Muscle of leg (tissue), 11 donors: ENCODE data around the gene PTGES3L. TPM values are rescaled to one million over a fixed set of nuclear protein-coding genes. Genes with fewer than 3 reads are reported as not detected.
"Not testable (repeated sequence)": the region's sequence is repeated elsewhere in the genome, so short reads cannot be mapped to it uniquely, and the experiment has no call there.

ENCODE experiments used
- DNase-seq: peaks from one replicate; pipeline ENCODE4 v3.0.0; 2013
- H3K27ac ChIP-seq: one replicate; pipeline ENCODE4 v1.5.1; 2013; ENCODE audit warnings: mild to moderate bottlenecking, low read length, control low read depth
- H3K27me3 ChIP-seq: one replicate; pipeline ENCODE4 v1.6.1; 2013; ENCODE audit warnings: low read length; ENCODE audit not compliant: control insufficient read depth, insufficient read depth
- H3K36me3 ChIP-seq: one replicate; pipeline ENCODE4 v1.6.1; 2013; ENCODE audit warnings: low read length; ENCODE audit not compliant: control insufficient read depth, insufficient read depth
- H3K4me1 ChIP-seq: one replicate; pipeline ENCODE4 v1.6.1; 2013; ENCODE audit warnings: low read length; ENCODE audit not compliant: control insufficient read depth, insufficient read depth
- H3K4me3 ChIP-seq: one replicate; pipeline ENCODE4 v1.5.1; 2013; ENCODE audit warnings: low read length, control low read depth
- H3K9me3 ChIP-seq: replicated peaks from 2 replicates; pipeline ENCODE4 v1.6.1; 2013; ENCODE audit warnings: low read depth, low read length; ENCODE audit not compliant: control insufficient read depth
- WGBS: methylation state at CpG from one replicate; pipeline ENCODE4 v1.1.5; 2013; ENCODE audit warnings: missing lambda C conversion rate; ENCODE audit not compliant: insufficient coverage; 5-methylcytosine and 5-hydroxymethylcytosine counted together
- polyA plus RNA-seq, 8 donors: library from polyadenylated mRNA; unstranded; fragments of 120-200 nt; gene quantifications; one replicate each; pipeline versions ENCODE4 v1.2.1 to v1.2.3, GENCODE V29; 2013; ENCODE audit warnings: inconsistent platforms in 1 of 8, low replicate concordance in 1 of 8; ENCODE audit not compliant: insufficient read length in 8 of 8, insufficient read depth in 1 of 8
- total RNA-seq: library from RNA; stranded (reverse); fragments of 120-200 nt; gene quantifications from one replicate; pipeline ENCODE4 v1.2.4, GENCODE V29; 2013

The PTGES3L gene
- total and polyA plus RNA-seq, 9 donors: 37.3 to 81.2 (median 58.1) TPM

- Histone ChIP-seq H3K4me3 (no peak overlapping the region), H3K36me3 (peaks cover 61% of the 10 kb centered on the region), H3K27ac (peak overlapping the region; percentile 72), H3K4me1 (peaks cover 32% of the 10 kb centered on the region), H3K27me3 (no peaks in the 10 kb centered on the region), H3K9me3 (no peaks in the 10 kb centered on the region)
- DNase-seq: peak; percentile 35
- 50% methylated on average over 1 of the region's 8 CpGs for WGBS
Observed at GRCh38 chr17:43014649-43015542, 35.0 kb upstream of the PTGES3L start.

GRCh38 chr17:43014020-43014648, 34.3 kb upstream of the PTGES3L start:
- H3K9me3 ChIP-seq: no peaks in the 10 kb centered on the region

DNA sequence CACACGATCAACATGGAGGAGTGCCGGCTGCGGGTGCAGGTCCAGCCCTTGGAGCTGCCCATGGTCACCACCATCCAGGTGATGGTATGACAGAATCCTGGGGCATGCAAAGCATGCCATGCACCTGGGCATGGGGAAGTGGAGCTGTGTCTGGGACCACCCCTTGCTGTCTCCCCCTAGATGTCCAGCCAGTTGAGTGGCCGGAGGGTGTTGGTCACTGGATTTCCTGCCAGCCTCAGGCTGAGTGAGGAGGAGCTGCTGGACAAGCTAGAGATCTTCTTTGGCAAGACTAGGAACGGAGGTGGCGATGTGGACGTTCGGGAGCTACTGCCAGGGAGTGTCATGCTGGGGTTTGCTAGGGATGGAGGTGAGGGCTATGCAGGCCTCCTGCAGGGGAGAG, 33.4 kb upstream of the PTGES3L start:
- H3K4me3 ChIP-seq: no peak overlapping the region
- H3K27ac ChIP-seq: no peak overlapping the region
- no peaks in the 10 kb centered on the region for H3K9me3 ChIP-seq
- no peaks in the 10 kb centered on the region for H3K27me3 ChIP-seq
- WGBS: 78% methylated on average over 8 of the region's 8 CpGs
- H3K4me1 ChIP-seq: peaks cover 22% of the 10 kb centered on the region
- H3K36me3 ChIP-seq: peaks cover 58% of the 10 kb centered on the region
- no peak for DNase-seq

More at GRCh38 chr17:43014020-43014648, 34.3 kb upstream of the PTGES3L start:
- no peak for DNase-seq
- peaks cover 24% of the 10 kb centered on the region for H3K4me1 ChIP-seq
- H3K36me3 ChIP-seq: peaks cover 58% of the 10 kb centered on the region
- 78% methylated on average over 8 of the region's 12 CpGs for WGBS
- peak overlapping the region; percentile 72 for H3K27ac ChIP-seq
- no peaks in the 10 kb centered on the region for H3K27me3 ChIP-seq
- H3K4me3 ChIP-seq: no peak overlapping the region

DNA sequence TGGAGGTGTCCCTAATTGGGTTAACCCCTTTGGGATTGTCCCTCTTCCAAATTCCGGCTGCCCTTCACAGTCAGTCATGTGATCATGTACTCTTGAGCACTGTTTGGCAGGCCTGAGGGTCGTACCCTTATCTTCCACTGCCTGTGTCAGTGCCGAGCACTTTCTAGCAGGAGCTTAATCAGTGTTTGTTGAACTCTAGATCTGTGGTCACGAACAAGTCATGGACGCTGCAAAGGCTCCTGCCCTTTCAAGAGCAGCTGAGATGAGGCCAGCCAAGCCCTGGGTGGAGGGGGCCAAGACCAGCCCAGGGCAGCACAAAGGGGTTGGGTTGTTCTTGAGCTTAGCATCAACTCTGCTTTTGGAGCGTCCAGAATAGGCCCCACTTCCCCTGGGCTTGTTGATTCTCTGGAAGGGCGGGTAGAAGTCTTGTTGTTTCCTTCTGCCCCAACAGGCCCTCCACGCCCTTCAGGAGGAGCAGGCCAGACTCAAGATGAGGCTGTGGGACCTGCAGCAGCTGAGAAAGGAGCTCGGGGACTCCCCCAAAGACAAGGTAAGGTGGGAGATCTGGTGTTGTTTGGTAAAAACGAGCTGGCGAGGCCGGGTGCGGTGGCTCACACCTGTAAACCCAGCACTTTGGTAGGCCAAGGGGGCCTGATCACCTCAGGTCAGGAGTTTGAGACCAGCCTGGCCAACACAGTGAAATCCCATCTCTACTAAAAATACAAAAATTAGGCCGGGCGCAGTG, 32.0 kb upstream of the PTGES3L start:
- H3K27me3 ChIP-seq: no peaks in the 10 kb centered on the region
- 72% methylated on average over 11 of the region's 15 CpGs for WGBS
- no peak overlapping the region for H3K27ac ChIP-seq
- no peak for DNase-seq
- peaks cover 46% of the 10 kb centered on the region for H3K36me3 ChIP-seq
- no peaks in the 10 kb centered on the region for H3K9me3 ChIP-seq
- H3K4me1 ChIP-seq: peaks cover 24% of the 10 kb centered on the region
- no peak overlapping the region for H3K4me3 ChIP-seq

- WGBS: 90% methylated on average over 2 of the region's 5 CpGs
- H3K27ac ChIP-seq: no peak overlapping the region
- H3K4me3 ChIP-seq: no peak overlapping the region
- H3K4me1 ChIP-seq: peaks cover 22% of the 10 kb centered on the region
- no peaks in the 10 kb centered on the region for H3K27me3 ChIP-seq
- peaks cover 36% of the 10 kb centered on the region for H3K36me3 ChIP-seq
- no peaks in the 10 kb centered on the region for H3K9me3 ChIP-seq
- no peak for DNase-seq
Observed at GRCh38 chr17:43010667-43011308, 30.9 kb upstream of the PTGES3L start.

GRCh38 chr17:43006639-43007551, 27.0 kb upstream of the PTGES3L start, which contains the start of gene IFI35:
IFI35 (plus strand) TSS chr17:43006784; CDS start chr17:43006948, 164 bp downstream.
- Histone ChIP-seq H3K4me3 (peak within 1 kb of the TSS; percentile 83), H3K4me1 (peaks cover 8% of the 10 kb centered on the region), H3K36me3 (peaks cover 27% of the 10 kb centered on the region), H3K27ac (peak within 1 kb of the TSS; percentile 97), H3K9me3 (no peaks in the 10 kb centered on the region), H3K27me3 (no peaks in the 10 kb centered on the region)
- WGBS: 30% methylated on average over 14 of the region's 18 CpGs
- peak; percentile 92 for DNase-seq

DNA sequence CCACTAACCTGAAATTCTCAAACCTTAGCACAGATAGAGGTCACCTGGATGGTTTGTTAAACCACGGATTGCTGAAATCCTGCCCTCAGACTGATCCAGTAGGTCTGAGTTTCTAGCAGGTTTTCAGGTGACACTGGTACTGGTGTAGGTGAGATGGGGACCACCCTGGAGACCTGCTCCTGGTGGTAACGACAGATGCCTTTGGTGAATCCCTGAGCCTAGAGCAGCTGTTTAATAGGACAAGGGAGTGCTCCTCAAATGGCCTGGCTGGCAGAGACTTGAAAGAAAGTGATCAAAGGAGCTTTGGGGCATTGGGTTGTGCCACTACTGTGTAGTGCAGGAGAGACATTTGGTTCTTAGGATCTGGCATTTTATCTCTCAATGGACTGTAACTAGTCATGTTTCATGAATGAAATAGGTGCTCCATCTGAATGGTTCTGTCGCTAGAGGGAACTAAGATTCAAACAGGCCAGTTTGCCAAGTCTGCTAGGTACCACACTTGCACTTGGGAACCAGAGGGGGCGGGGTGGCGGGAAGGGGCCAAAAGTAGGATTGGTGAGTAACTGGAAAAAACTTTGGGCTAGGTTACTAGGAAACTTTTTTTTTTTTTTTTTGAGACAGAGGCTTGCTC, 23.8 kb upstream of the PTGES3L start:
- peaks cover 51% of the 10 kb centered on the region for H3K36me3 ChIP-seq
- no peak overlapping the region for H3K4me3 ChIP-seq
- WGBS: 90% methylated on average over 4 of the region's 5 CpGs
- H3K9me3 ChIP-seq: no peaks in the 10 kb centered on the region
- no peak overlapping the region for H3K27ac ChIP-seq
- peaks cover 17% of the 10 kb centered on the region for H3K4me1 ChIP-seq
- no peak for DNase-seq
- H3K27me3 ChIP-seq: no peaks in the 10 kb centered on the region

- not testable (repeated sequence) for H3K27me3 ChIP-seq, H3K27ac ChIP-seq, H3K4me3 ChIP-seq, DNase-seq, H3K9me3 ChIP-seq
- WGBS: 93% methylated on average over 13 of the region's 13 CpGs
- peaks cover 51% of the 10 kb centered on the region for H3K36me3 ChIP-seq
- peaks cover 16% of the 10 kb centered on the region for H3K4me1 ChIP-seq
Observed at GRCh38 chr17:43000894-43001293, 21.0 kb upstream of the PTGES3L start.
